AG08395 (cell line): Measurements from ENCODE around the gene ABCA7.
A peak's percentile ranks its signal among the peaks of the same experiment; 100 is the strongest.
"Not testable (repeated sequence)": the region's sequence is repeated elsewhere in the genome, so short reads cannot be mapped to it uniquely, and the experiment has no call there.

Experiments
- DNase-seq: peaks from one replicate; pipeline ENCODE4 v3.0.0; 2012; ENCODE audit warnings: mixed read lengths, low spot score

Gene ABCA7

DNA sequence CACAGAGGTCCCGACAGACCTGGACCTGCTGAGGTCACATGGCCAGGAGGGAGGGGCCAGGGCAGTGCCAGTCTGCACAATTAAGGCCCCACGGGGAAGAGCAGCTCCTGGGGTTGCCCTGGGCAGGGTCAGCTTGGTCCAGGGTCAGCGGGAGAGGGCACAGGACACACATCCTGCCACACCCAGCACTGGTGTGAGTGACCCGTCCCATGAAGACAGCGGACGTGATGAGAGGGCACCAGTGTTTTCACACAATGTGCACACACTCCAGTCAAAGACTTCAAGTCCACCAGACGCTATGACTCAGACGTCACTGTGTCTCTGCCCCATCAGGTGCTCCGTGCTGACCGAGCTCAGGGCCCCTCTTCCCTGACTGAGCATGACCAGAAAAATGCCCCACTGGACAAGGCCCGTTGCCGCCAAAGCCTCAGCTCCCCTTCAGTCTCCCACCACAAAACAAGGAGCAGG is 23.2 kb upstream of the ABCA7 start:
- DNase-seq, result peak; percentile 55

DNA sequence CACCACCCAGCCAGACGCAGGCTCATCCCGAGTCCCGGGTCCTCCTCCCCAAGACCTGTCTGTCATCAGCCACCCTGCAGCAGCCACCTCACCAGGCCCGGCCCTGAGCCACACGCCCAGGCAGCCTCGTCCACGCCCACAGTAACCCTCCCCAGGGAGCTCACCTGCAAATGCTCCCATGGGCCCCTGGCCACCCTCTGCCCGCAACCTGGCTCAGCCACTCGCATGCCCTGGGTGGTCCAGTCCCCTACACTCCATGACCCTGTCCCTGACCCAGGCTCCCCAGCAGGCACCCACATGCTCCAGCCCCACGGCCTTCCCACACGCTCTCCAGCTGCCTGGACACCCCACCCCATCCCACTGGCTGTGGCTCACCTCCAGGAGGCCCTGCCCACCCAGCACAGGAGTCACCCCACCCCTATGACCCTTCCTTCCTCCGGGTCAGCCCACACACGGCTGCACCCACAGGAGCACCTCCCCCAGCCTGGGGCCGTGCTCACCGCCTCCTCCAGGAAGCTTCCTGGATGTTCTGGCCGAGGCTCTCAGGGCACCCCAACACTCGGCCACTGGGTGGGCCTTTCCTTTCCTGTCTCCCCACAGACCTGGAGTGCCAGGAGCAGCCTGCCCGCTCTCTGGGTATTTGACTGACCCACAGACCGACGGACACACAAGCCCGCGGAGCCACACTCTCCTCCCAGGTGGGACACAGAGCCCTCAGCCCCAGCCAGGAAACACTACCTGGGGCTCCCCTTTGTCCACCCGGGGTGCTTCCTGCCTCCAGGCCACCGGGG is 22.6 kb upstream of the ABCA7 start:
- DNase-seq, result no peak

DNA sequence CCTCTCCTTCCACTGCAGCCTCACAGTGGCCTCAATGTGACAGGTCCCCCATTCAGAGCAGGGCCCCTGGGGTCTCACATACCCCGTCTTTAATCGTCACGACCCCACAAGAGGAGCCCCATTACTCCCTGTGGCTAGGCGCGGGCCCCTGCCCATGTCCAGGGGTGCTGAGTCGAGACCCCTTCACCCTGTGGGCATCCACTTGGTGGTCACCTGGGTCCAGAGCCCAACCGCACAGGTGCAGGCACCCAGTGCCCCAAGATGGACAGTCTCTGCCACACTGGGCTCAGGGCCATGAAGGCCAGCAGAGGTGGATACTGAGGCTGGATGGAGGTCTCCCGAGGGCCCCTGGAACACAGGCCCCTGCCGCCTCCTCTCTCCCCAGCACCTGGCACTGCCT is 22.0 kb upstream of the ABCA7 start:
- DNase-seq, result no peak

DNA sequence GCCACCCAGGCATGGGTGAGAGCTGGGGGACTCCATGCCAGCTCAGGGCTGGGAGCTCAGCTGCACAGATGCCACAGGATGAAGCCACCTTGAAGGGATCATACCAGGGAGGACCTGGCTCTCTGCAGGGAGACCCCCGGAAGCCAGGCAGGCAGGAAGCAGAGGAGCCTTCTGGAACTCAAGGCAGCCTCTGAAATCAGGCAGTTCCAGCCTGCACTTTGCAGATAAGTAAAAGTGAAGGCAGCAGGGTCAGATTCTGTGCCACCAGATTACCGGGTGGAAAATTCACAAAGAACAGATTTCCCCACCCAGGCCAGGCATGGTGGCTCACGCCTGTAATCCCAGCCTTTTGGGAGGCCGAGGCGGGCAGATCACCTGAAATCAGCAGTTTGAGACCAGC is 21.5 kb upstream of the ABCA7 start:
- no peak for DNase-seq

DNA sequence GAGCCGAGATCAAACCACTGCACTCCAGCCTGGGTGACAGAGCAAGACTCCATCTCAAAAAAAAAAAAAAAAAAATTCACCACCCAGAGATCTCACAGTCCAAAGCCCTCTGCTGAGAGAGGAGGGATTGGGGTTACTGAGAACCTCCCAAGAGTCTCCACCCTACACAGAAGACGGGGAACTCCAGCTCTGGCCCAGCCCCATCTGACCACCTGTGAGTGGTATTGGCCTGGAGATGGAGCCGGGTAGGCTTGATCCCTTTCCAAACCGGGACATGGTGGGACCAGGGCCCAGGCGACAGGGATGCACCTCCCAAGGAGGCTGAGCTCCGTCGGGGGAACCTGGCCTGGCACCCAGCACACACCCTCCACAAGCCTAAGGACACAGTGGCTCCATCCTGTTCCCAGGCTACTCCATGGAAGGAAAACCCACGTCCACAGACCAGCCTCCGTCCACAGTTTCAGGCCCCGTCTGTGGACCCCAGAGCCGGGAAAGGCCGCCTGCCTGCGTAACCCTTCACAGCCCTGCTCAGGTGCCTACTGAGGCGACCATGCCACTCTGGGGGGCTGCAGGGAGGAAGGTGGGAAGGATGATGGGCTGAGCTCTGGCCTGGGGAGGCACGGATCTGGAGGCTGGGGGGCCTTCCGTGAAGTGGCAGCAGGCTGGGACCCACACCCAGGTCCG is 20.8 kb upstream of the ABCA7 start:
- DNase-seq, result no peak

DNA sequence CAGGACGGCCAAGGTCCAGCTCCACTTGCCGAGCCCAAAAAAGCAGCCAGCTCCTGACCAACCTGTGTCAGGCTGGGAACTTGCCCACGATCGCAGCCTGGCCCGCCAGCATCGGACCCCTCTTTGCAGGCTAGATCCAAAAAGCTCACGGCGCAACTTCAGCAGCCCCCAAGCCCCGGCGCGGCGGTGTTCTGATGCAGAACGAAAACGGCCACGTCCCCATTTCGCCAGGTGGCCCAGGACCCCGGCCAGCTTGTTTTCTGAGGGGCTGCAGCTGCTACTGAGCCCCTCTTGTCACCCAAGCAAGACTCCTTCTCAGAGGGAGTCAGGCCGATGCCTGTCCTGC is 20.3 kb upstream of the ABCA7 start:
- DNase-seq, result no peak

DNA sequence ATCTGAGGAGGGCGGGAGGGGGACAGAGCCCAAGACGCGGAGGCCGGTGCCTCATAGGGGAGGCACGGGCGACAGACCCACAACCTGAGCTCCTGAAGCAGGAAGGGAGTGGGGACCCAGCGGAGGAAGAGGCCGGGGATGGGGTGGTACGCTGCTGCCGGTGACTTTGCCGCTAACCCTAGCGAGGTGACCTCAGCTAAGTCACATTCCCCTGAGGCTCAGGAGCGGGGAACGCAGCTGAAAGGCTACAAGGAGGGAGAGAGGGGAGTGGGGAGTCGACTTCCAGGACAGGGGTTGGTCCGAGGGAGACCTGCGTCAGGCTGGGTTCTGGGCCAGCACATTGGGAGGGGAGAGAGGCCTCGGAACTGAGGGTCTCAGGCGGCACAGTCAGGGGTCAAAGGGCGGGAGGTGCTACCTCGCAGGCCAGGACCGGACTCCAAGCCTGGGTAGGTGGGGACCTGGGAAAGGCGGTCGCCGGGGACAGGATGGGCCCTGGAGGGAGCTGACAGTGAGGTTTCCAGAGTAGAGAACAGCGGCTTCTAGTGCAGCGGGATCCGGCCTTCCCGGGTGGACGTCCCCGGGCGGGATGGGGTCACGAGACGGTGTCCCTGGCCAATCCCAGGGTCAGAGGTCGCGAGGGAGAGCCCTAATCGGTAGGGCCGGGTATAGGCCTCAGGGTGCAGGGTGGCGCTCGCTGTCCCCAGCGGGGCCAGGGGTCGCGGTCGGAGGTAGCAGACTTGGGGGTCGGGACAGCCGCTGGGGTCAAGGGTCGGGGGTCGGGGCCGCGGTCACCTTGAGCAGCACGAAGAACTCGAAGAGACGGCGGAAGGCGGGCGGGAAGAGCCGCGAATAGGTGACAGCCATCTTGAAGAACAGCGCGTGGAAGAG is 19.7 kb upstream of the ABCA7 start:
- no peak for DNase-seq

DNA sequence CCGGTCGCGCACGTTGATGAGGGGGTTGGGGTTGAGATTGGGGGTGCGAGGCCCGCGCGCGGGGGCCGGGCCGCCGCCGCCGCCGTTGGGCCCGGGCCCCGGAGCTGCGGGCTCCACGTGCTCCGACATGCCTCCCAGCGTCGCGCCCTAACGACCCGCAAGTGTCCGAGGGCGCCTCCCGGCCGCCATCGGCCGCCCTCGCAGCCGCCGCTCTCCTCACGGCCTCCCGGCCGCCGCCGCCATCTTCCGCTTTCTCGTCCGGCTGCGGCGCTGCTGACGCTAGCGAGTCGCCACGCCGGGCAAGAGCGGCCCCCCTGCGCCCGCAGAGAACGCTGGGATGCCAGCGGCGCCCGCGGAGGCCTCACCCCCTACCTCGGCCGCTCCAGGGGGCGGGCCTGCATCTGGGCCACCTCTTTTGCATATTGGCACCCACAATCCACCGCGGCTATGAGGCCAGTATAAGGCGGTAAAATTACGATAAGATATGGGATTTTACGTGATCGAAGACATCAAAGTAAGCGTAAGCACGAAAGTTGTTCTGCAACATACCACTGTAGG is 19.0 kb upstream of the ABCA7 start, which contains the start of gene TMEM259:
TMEM259 (minus strand) TSS at position 256 of the 558 bp plus-strand sequence; CDS start at position 129, 127 bp downstream.
- peak; percentile 99 for DNase-seq

DNA sequence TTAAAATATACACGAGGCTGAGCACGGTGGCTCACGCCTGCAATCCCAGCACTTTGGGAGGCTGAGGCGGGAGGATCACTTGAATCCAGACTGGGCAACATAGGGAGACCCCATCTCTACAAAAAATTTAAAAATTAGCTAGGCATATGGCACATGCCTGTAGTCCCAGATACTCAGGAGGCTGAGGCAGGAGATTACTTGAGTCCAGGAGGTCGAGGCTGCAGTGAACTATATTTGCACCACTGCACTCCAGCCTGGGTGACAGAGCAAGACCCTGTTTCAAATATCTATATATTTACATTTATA is 16.1 kb upstream of the ABCA7 start:
- not testable (repeated sequence) for DNase-seq

DNA sequence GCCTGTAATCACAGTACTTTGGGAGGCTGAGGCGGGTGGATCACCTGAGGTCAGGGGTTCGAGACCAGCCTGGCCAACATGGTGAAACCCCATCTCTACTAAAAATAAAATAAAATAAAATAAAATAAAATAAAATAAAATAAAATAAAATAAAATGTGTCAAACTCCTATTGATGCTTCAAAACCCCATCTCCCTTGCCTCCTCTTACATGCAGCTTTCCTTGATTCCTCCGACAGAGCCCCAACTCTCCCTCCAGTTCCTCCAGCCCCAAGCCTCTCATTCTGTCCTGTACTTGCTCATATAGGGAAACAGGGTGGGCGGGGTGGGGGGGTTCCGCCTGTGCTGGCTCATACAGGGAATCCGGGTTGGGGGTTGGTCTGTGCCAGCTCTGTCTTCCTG is 14.8 kb upstream of the ABCA7 start:
- not testable (repeated sequence) for DNase-seq

DNA sequence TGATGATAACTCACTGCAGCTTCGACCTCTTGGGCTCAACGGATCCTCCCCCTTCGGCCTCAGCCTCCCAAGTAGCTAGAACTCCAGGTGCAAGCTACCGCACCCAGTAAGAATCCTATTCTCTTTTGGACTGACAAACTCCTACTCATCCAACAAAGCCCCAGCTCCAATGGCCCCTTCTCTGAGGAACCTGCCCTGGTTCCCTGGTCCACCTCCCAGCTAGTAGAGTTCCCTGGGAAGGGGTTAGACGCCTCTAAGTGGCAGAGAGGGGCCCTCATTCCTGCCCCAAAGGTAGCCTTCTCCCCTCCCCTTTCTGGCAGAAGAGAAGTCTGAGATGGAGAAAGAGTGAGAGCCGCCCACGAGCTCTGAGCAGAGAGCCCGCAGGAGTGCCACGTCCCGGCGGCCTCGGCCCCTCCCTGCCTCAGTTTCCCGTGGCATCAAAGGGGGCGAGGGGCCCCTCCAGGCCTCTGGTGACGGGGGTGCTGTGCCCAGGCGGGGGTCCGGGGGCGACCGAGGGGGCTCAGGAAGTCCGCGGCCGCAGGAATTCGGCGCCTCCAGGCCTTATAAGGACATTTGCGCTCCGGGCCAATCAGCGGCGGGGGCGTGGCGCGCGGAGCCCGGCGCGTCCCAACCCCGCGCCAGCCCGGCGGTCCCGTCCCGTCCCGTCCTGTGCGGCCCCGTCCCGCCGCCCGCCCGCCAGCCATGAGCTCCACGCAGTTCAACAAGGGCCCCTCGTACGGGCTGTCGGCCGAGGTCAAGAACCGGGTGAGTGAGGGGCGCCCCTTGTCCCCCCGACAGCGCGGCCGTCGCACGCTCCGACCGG is 13.7 kb upstream of the ABCA7 start, which contains the start of gene CNN2:
CNN2 (plus strand) TSS at position 649 of the 823 bp plus-strand sequence; CDS start at position 703, 54 bp downstream.
- DNase-seq, result peak; percentile 85

DNA sequence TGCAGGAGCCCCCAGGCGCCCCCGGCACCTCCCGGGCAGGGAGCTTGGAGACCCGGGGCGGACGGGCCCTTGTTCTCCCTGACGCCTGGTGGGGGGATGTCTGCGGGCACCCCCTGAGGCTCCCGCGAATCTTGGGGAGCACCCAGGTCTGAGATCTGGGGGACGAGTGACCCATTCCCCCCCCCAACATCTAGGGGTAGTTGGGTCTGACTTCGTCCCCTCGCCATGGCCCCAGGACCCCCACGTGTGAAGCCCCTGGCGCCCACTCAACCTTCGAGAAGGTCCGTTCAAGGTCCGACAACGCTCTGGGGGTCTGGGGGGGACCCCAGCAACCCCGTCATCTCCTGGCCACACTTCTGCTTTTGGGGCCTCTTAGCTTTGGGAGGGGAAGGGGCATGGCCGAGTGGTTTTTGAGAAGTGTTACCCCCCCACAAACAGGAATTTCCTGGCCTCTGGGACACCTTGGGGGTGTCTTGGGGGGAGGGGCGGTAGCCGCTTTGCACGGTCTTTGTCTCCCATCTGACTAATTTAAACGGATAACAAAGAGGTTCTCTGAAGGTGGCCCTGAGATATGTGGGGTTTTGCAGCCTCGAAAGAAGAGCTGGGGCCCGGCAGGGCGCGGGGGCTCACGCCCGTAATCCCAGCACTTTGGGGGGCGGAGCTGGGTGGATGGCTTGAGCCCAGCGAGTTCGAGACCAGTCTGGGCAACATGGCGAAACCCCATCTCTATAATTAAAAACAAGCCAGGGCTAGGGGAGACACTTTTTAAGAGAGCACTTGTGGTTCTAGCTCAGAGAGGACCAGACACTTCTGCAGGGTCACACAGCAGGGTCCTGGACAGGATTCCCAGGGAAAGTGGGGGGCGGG is 12.9 kb upstream of the ABCA7 start:
- DNase-seq, result no peak

DNA sequence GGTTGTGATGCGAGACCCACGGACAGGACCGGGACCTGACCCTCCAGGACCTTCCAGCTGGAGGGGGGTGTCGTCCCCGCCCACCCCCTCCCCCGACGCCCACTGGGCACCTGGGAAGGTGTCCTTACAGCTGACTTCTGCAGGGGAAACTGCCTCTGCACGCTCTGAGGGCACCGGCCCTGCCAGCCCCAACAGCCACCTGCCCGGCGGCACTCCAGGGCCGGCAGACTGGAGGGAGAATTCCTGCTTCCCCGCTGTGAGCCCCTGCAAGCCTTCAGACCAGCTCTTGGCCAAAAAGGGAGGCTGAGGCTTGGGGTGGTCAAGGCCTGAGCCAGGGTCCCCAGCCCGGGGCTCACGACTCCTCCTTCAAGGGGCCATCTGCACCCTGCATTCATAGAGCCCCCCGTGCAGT is 12.3 kb upstream of the ABCA7 start:
- no peak for DNase-seq

DNA sequence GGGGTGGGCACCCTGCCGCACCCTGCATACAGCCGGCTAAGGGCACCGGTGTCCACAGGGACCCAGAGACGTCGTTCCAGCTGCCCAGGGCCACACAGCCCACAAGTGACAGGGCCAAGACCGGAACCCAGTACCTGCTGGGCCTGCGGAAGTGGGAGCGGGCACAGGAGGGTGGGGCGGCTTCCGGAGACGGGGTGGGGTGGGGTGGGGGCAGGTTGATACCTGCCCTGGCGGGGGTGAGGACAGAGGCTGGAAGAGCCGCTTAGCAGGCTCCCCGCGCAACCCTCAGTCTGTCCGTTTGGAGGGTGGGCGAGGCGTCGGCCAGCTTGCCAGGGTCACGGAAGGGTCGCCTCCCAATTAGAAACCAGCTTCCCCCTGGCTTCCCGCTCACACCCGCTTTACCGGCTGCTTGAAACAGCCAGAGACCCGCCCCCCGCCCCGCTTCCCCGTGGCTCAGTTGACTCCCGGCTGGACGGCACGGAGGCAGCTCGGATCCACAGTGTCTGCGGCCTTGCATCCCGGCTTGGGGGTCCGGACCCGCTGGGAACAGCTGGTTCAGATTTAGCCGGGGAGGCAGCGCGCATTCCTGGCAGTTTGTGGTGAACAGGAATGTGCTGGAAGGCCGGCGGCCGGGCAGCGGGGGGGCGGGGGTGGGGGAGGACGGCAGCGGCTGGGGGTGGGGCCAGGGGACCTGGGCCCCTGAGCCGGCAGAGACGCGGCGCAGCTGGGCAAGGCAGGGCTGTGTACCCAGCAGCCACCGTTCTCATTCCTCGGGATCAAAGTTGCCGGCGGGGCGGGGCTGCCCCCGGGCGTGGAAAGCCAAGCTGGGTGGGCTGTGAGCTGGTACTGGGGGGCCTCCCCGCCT is 11.6 kb upstream of the ABCA7 start:
- DNase-seq, result peak; percentile 93

DNA sequence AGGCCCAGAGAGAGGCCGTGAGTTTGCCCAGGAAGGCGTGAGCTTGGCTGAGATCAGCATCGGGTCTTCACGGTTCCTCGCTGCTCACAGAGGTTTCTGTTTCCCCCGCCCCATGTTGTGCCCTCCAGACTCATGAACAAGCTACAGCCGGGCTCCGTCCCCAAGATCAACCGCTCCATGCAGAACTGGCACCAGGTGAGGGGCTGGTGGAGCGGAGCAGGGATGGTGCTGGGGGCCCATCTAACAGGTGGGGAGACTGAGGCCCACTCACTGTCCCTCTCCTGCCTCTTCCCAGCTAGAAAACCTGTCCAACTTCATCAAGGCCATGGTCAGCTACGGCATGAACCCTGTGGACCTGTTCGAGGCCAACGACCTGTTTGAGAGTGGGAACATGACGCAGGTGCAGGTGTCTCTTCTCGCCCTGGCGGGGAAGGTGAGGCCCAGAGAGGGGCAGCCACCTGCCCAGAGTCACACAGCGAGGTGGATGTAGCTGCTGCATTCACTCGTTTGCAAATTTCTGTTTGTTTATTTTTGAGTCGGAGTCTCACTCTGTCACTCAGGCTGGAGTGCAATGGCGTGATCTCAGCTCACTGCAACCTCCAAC is 7.5 kb upstream of the ABCA7 start:
- DNase-seq, result no peak

DNA sequence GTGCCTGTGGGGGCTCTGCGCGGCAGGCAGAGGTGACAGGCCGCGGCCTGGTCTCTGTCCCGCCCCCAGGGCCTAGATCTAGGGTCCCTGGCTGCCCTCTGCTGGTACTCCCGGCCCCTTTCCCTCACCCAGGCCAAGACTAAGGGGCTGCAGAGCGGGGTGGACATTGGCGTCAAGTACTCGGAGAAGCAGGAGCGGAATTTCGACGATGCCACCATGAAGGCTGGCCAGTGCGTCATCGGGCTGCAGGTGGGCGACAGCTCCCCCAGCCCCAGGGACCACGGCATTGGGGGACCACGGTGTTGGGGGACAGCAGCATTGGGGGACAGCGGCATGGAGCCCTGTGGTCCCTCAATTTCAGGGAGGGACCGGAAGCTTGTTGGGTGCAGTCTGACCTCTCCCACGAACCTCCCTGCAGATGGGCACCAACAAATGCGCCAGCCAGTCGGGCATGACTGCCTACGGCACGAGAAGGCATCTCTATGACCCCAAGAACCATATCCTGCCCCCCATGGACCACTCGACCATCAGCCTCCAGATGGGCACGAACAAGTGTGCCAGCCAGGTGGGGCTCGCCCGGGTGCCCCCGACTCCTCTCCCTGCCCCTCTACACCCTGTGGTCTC is 3.8 kb upstream of the ABCA7 start:
- no peak for DNase-seq

DNA sequence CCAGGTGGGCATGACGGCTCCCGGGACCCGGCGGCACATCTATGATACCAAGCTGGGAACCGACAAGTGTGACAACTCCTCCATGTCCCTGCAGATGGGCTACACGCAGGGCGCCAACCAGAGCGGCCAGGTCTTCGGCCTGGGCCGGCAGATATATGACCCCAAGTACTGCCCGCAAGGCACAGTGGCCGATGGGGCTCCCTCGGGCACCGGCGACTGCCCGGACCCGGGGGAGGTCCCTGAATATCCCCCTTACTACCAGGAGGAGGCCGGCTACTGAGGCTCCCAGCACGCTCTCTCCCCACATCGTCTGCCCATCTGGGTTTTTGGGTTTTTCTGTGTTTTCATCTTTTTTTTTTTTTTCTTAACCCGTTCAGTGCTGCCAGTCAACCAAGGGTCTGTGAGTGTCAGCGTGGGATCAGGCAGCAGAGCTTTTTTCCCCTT is 2.3 kb upstream of the ABCA7 start:
- DNase-seq, result no peak

DNA sequence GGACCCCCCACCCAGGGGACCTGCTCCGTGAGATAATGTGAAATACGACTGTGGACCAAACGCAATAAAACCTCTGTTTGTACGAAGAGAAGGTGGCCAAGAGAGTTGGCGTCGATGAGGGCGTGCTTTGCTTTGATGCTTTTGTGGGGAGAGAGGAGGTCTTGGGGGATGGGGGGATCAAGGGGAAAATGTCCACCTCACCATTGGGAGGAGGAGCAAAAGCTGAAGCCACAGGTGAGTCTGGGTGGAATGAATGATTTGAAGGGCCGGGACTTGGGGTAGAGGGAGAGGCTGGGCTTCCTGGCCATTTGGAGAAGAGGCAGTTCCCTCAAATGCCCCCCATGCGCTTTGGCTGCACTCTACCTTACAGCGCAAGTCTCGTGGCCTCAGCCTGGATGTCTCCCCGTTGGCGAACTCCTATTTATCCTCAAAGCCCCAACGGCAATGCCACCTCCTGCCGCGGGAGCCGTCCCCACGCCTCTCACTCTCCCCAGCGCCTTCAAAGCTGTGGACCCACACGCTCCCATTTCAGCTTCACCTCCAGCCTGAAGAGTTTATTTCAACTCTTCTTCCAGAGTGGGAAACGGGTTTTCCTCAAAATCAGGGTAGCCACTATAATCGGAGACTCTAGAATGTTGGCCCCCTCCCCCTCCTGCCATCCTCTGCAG is 795 bp upstream of the ABCA7 start:
- no peak for DNase-seq
